Tibial artery (tissue), 4 donors: Measurements from ENCODE around the gene KIN.

ENCODE experiments used
- DNase-seq, 2 donors: peaks; one replicate each; pipeline ENCODE4 v3.0.0-alpha.2; 2019
- H3K27ac ChIP-seq, 2 donors: fragments of 200-600 bp; sonication (generic) in 1 of 2; 1 replicate in 1 of 2; 2 replicates in 1 of 2; pipeline ENCODE4 v1.5.1; 2018 to 2019; ENCODE audit warnings: mild to moderate bottlenecking in 1 of 2
- H3K27me3 ChIP-seq, 2 donors: fragments of 200-600 bp; sonication (generic) in 1 of 2; one replicate each; pipeline versions ENCODE4 v1.5.1 to v1.6.0; 2016 to 2019
- H3K36me3 ChIP-seq, 3 donors: fragments of 200-600 bp; sonication (generic) in 2 of 3; one replicate each; pipeline ENCODE4 v1.5.1; 2016 to 2019; ENCODE audit warnings: mild to moderate bottlenecking in 2 of 3
- H3K4me1 ChIP-seq, 4 donors: fragments of 200-600 bp; sonication (generic) in 2 of 4; 1 replicate in 3 of 4; 2 replicates in 1 of 4; pipeline ENCODE4 v1.5.1; 2016 to 2019
- H3K4me3 ChIP-seq, 2 donors: fragments of 200-600 bp; sonication (generic) in 1 of 2; 1 replicate in 1 of 2; 2 replicates in 1 of 2; pipeline ENCODE4 v1.5.1; 2018 to 2019; ENCODE audit warnings: mild to moderate bottlenecking in 2 of 2
- H3K9me3 ChIP-seq, 3 donors: fragments of 200-600 bp; sonication (generic) in 1 of 3; one replicate each; pipeline ENCODE4 v1.5.1; 2016 to 2019
- intact Hi-C: fragments of 100-400 bp; cut with DNase I; formaldehyde crosslinking; loops from one replicate; pipeline ENCODE4 v1.15.0; 2023; ENCODE audit warnings: low total_unique reads
- TF ChIP-seq, protein P1 (sequence below), 2 experiments: fragments of 200-600 bp in 1 of 2; fragments of 450-650 bp in 1 of 2; IDR thresholded peaks; one replicate each; pipeline ENCODE4 v1.5.1; 2017 to 2019; ENCODE audit warnings: antibody characterized with exemption in 2 of 2, mild to moderate bottlenecking in 1 of 2, moderate library complexity in 1 of 2

The KIN gene

DNA sequence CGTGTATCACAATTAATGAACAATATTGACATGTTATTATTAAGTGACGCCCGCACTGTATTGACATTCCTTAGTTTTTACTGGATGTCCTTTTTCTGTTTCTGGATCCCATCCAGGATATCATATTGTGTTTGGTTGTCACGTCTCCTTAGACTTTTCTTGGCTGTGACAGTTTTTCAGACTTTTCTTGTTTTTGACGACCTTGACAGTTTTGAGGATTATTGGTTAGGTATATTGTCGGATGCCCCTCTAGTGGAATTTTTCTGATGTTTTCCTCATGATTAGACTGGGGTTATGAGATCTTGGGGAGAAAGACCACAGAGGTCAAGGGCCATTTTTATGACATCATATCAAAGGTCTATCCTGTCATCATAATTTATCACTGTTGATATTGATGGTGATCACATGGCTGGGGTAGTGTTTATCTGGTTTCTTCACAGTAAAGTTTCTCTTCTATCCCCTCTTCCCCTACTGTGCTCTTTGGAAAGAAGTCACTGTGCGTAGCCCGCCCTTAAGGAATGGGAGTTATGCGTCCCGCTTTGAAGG, 41.6 kb upstream of the KIN start:
- intact Hi-C loops = no loop called here
- TF ChIP-seq, protein P1, sequence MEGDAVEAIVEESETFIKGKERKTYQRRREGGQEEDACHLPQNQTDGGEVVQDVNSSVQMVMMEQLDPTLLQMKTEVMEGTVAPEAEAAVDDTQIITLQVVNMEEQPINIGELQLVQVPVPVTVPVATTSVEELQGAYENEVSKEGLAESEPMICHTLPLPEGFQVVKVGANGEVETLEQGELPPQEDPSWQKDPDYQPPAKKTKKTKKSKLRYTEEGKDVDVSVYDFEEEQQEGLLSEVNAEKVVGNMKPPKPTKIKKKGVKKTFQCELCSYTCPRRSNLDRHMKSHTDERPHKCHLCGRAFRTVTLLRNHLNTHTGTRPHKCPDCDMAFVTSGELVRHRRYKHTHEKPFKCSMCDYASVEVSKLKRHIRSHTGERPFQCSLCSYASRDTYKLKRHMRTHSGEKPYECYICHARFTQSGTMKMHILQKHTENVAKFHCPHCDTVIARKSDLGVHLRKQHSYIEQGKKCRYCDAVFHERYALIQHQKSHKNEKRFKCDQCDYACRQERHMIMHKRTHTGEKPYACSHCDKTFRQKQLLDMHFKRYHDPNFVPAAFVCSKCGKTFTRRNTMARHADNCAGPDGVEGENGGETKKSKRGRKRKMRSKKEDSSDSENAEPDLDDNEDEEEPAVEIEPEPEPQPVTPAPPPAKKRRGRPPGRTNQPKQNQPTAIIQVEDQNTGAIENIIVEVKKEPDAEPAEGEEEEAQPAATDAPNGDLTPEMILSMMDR (IDR thresholded peaks at IDR 0.05) = no peak
- no peaks in the 10 kb centered on the region for H3K9me3 ChIP-seq
- H3K27ac ChIP-seq = no peak overlapping the region
- no peak for DNase-seq
- peaks cover 7 to 24% (median 21%) of the 10 kb centered on the region in 3 donors for H3K36me3 ChIP-seq
- peaks cover 0 to 10% (median 0%) of the 10 kb centered on the region in 4 donors for H3K4me1 ChIP-seq
- no peaks in the 10 kb centered on the region for H3K27me3 ChIP-seq
- no peak overlapping the region for H3K4me3 ChIP-seq

DNA sequence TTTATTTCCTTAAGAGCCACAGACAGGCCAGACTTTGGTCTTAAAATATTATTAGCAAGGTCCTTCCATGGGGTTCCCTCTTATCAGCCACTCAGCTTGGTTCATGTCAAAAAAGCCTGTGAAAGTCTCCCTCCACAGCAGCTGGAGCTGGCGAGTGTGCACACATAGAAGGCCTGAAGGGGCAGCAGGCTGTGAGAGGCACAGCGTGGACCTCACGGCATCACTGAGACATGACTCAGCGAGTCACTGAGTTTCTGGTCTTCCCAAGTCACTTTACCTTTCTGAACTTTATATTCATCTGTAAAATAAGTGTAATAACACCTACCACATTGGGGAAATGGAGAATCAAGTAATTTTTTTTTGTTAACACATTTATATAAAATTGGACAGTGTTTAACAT, 39.2 kb upstream of the KIN start:
- Histone ChIP-seq H3K27me3 (no peaks in the 10 kb centered on the region), H3K9me3 (no peaks in the 10 kb centered on the region), H3K36me3 (peaks cover 9 to 32% (median 23%) of the 10 kb centered on the region in 3 donors), H3K4me1 (peaks cover 0 to under 1% (median 0%) of the 10 kb centered on the region in 4 donors), H3K4me3 (no peak overlapping the region), H3K27ac (no peak overlapping the region)
- TF ChIP-seq, protein P1 (IDR thresholded peaks at IDR 0.05) = no peak
- no peak for DNase-seq
- intact Hi-C loops = no loop called here

DNA sequence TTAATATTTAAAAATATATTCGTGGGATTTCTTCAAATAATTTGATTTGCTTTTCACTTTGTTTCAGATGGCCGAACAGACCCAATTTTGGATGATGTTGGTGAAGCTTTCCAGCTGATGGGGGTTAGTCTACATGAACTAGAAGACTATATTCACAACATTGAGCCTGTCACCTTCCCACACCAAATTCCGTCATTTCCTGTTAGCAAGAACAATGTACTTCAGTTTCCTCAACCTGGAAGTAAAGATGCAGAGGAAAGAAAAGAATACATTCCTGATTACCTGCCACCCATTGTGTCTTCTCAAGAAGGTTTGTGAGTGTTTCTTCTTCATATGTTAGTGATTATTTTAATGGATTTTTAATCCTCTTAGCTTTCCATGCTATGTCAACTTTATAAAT, 36.5 kb upstream of the KIN start:
- intact Hi-C loops = no loop called here

DNA sequence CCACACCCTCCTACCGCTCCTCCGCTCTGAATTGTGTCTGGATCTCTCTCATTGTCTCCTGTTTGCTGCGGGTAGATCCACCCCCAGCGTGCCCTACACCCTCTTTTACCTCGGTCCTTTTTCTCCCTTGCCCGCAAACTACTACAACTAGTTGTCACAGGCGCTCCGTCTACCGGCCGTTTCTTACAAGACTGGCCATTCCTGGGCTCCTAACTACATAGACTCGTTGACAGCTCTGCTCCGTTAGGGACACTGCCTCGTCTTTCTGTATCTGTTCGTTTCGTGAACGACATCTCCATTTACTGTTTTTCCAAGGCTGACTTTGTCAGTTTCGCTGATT, 31.3 kb upstream of the KIN start:
- peak in 1 of 2 donors; percentile 51 for DNase-seq
- TF ChIP-seq, protein P1 (IDR thresholded peaks at IDR 0.05) = peak in 1 of 2 experiments; percentile 12

More for the DNA sequence above, 36.5 kb upstream of the KIN start:
- H3K4me1 ChIP-seq = peaks cover 0 to 18% (median 13%) of the 10 kb centered on the region in 4 donors
- TF ChIP-seq, protein P1 (IDR thresholded peaks at IDR 0.05) = no peak
- no peaks in the 10 kb centered on the region for H3K27me3 ChIP-seq
- no peak overlapping the region for H3K4me3 ChIP-seq
- no peaks in the 10 kb centered on the region for H3K9me3 ChIP-seq
- no peak overlapping the region for H3K27ac ChIP-seq
- peaks cover 9 to 36% (median 23%) of the 10 kb centered on the region in 3 donors for H3K36me3 ChIP-seq
- no peak for DNase-seq

DNA sequence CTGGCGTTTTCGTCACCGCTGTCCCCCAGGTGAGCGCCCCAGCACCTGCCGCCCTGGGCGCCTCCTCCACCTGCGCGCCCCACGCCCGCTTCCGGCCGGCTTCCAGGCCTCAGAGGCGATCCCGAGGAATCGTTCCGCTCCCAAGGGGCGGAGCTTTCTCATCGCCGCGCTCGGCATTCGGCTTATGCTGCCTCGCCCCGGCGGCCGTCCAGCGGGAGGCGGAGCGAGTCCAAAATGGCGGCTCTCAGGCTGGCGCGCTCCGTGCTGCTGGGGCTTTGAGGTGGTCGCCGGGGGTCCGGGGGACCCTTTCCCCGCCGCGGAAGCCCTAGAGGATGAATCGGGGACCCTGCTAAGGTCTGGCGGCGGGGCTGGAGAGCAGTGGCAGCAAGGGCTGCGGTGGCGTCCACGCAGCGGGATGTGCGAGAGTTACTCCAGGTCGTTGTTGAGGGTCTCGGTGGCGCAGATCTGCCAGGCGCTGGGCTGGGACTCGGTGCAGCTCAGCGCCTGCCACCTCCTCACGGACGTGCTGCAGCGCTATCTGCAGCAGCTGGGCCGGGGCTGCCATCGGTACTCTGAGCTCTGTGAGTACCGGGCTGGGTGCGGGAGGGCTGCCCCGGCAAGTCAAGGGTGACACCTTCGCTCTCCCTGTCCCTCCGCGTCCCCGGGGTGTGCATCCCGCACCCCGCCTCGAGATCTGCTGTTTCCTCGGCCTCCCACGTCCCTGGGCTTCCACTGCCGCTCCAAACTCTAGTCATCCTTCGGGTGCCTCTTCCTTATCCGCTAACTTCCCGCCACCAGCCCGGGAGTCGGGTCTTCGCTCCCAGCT, 30.7 kb upstream of the KIN start, which contains the start of gene TAF3:
Gene TAF3, plus strand, starts transcription at position 211 of the 826 bp plus-strand sequence. Its CDS starts 205 bp downstream, at position 416.
- Histone ChIP-seq H3K27me3 (peaks cover 0 to 3% of the 10 kb centered on the region in 2 donors), H3K36me3 (peaks cover 0 to 4% (median 0%) of the 10 kb centered on the region in 3 donors), H3K27ac (peak within 1 kb of the TSS; percentile 73 to 78), H3K4me3 (peak within 1 kb of the TSS; percentile 85 to 95), H3K4me1 (peaks cover 0 to 18% (median 14%) of the 10 kb centered on the region in 4 donors), H3K9me3 (no peaks in the 10 kb centered on the region)
- intact Hi-C loops = no loop called here
- DNase-seq = peak; percentile 86 to 95
- TF ChIP-seq, protein P1 (IDR thresholded peaks at IDR 0.05) = no peak

More for the DNA sequence above, 31.3 kb upstream of the KIN start:
- Histone ChIP-seq H3K9me3 (no peaks in the 10 kb centered on the region), H3K36me3 (peaks cover 0 to 10% (median 0%) of the 10 kb centered on the region in 3 donors), H3K4me3 (peak overlapping the region; percentile 85 to 95), H3K27me3 (peaks cover 0 to 3% of the 10 kb centered on the region in 2 donors), H3K4me1 (peaks cover 0 to 18% (median 14%) of the 10 kb centered on the region in 4 donors), H3K27ac (peak overlapping the region; percentile 73 to 78)
- intact Hi-C loops = no loop called here
